Fibroblast of skin of right biceps (primary cell): Measurements from ENCODE around the gene AGMO.
"Not testable (repeated sequence)": the region's sequence is repeated elsewhere in the genome, so short reads cannot be mapped to it uniquely, and the experiment has no call there.

ENCODE experiments used
- DNase-seq: peaks from one replicate; pipeline ENCODE4 v3.0.0-alpha.2; 2013

AGMO gene

GRCh38 chr7:15306296-15306695 lies 255.5 kb downstream of the AGMO start:
- DNase-seq: no peak

GRCh38 chr7:15305002-15305600 lies 256.7 kb downstream of the AGMO start:
- peak; percentile 57 for DNase-seq

GRCh38 chr7:15303357-15303756 lies 258.5 kb downstream of the AGMO start:
- DNase-seq: no peak

- not testable (repeated sequence) for DNase-seq
These were observed 260.8 kb downstream of the AGMO start for GRCh38 chr7:15300986-15301385.

- DNase-seq: no peak
These were observed 269.7 kb downstream of the AGMO start for GRCh38 chr7:15292138-15292537.

- no peak for DNase-seq
These were observed 270.1 kb downstream of the AGMO start for GRCh38 chr7:15291699-15292098.

GRCh38 chr7:15288741-15289140 lies 273.1 kb downstream of the AGMO start:
- peak; percentile 30 for DNase-seq

- DNase-seq: peak; percentile 11
These were observed 277.4 kb downstream of the AGMO start for GRCh38 chr7:15284396-15284795.

GRCh38 chr7:15280078-15280733 lies 281.6 kb downstream of the AGMO start:
- DNase-seq: no peak

- no peak for DNase-seq
These were observed 282.2 kb downstream of the AGMO start for GRCh38 chr7:15279640-15280039.

- no peak for DNase-seq
These were observed 304.1 kb downstream of the AGMO start for GRCh38 chr7:15257689-15258088.

- no peak for DNase-seq
These were observed 309.6 kb downstream of the AGMO start for GRCh38 chr7:15252181-15252580.

GRCh38 chr7:15248514-15248913 lies 313.3 kb downstream of the AGMO start:
- no peak for DNase-seq

GRCh38 chr7:15245831-15246230 lies 316.0 kb downstream of the AGMO start:
- DNase-seq: no peak

GRCh38 chr7:15239801-15240200 lies 322.0 kb downstream of the AGMO start:
- DNase-seq: no peak

GRCh38 chr7:15236952-15237351 lies 324.9 kb downstream of the AGMO start:
- DNase-seq: no peak

- no peak for DNase-seq
These were observed 327.4 kb downstream of the AGMO start for GRCh38 chr7:15234431-15234830.

GRCh38 chr7:15228831-15229230 lies 333.0 kb downstream of the AGMO start:
- DNase-seq: no peak

- no peak for DNase-seq
These were observed 335.8 kb downstream of the AGMO start for GRCh38 chr7:15225981-15226380.

- no peak for DNase-seq
These were observed 342.1 kb downstream of the AGMO start for GRCh38 chr7:15219758-15220157.

GRCh38 chr7:15218261-15218660 lies 343.6 kb downstream of the AGMO start:
- DNase-seq: no peak

GRCh38 chr7:15215616-15216015 lies 346.2 kb downstream of the AGMO start:
- DNase-seq: peak; percentile 56

GRCh38 chr7:15214976-15215375 lies 346.8 kb downstream of the AGMO start:
- peak; percentile 13 for DNase-seq

- no peak for DNase-seq
These were observed 348.7 kb downstream of the AGMO start for GRCh38 chr7:15213093-15213492.

GRCh38 chr7:15209429-15209828 lies 352.4 kb downstream of the AGMO start:
- no peak for DNase-seq
